ENCODE results near the gene SLC17A4. TPM values are rescaled to one million over a fixed set of nuclear protein-coding genes. Genes with fewer than 3 reads are reported as not detected.
A peak's percentile ranks its signal among the peaks of the same experiment; 100 is the strongest.

SLC17A4 gene
- total RNA-seq, 6 donors from 2014 or later, result not detected

DNA sequence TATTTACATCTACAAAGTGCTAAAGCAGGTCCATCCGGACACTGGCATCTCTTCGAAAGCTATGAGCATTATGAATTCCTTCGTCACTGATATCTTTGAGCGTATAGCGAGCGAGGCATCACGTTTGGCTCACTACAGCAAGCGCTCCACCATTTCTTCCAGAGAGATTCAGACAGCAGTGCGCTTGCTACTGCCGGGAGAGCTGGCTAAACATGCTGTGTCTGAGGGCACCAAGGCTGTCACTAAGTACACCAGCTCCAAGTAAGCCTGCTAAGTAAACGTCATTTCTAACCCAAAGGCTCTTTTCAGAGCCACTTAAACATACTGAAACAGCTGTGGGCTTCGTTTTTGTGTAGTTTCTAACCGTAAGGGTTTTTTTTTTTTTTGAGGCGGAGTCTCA, 27.5 kb upstream of the SLC17A4 start:
- TF ChIP-seq, protein P1, sequence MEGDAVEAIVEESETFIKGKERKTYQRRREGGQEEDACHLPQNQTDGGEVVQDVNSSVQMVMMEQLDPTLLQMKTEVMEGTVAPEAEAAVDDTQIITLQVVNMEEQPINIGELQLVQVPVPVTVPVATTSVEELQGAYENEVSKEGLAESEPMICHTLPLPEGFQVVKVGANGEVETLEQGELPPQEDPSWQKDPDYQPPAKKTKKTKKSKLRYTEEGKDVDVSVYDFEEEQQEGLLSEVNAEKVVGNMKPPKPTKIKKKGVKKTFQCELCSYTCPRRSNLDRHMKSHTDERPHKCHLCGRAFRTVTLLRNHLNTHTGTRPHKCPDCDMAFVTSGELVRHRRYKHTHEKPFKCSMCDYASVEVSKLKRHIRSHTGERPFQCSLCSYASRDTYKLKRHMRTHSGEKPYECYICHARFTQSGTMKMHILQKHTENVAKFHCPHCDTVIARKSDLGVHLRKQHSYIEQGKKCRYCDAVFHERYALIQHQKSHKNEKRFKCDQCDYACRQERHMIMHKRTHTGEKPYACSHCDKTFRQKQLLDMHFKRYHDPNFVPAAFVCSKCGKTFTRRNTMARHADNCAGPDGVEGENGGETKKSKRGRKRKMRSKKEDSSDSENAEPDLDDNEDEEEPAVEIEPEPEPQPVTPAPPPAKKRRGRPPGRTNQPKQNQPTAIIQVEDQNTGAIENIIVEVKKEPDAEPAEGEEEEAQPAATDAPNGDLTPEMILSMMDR (IDR thresholded peaks at IDR 0.05), result no peak
- no peak for TF ChIP-seq EP300 (IDR thresholded peaks at IDR 0.05)
- no peak for TF ChIP-seq POLR2AphosphoS5 (IDR thresholded peaks at IDR 0.05)
- no peak for TF ChIP-seq POLR2A (IDR thresholded peaks at IDR 0.05)
- no peak for ATAC-seq (ENCODE audit: low FRiP score in 2 of 2)
- WGBS, 2 donors, result 80 to 81% methylated on average over 14 of the region's 14 CpGs
- no peaks in the 10 kb centered on the region for H3K9me3 ChIP-seq
- H3K4me1 ChIP-seq, result no peaks in the 10 kb centered on the region
- no peak overlapping the region for H3K27ac ChIP-seq
- H3K4me3 ChIP-seq, result no peak overlapping the region
- no peaks in the 10 kb centered on the region for H3K27me3 ChIP-seq
- H3K36me3 ChIP-seq, result no peaks in the 10 kb centered on the region
- DNase-seq, result no peak

DNA sequence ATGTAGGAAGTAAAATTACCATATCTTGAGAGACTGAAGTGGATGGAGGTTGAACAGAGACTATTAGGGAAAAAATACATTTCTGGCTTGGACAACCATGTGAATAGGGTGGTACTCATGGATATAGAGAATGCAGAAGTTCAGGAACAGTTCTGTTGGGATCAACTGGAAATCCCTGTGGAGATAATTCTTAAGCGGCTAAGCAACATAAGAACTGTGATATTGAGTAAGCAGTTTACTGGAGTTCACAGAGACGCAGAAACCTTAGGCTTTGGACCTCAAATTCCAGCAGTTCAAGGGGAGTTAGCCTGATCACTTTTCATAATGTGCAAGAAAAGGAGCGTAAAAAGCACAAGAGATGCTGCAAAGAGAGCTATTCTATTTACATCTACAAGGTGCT, 23.6 kb upstream of the SLC17A4 start:
- no peaks in the 10 kb centered on the region for H3K9me3 ChIP-seq
- DNase-seq, result no peak
- H3K36me3 ChIP-seq, result no peaks in the 10 kb centered on the region
- no peaks in the 10 kb centered on the region for H3K27me3 ChIP-seq
- WGBS, 2 donors, result 85 to 97% methylated on average over 3 of the region's 3 CpGs
- H3K27ac ChIP-seq, result no peak overlapping the region
- H3K4me1 ChIP-seq, result no peaks in the 10 kb centered on the region
- no peak overlapping the region for H3K4me3 ChIP-seq
- TF ChIP-seq, protein P1 (IDR thresholded peaks at IDR 0.05), result no peak
- TF ChIP-seq EP300 (IDR thresholded peaks at IDR 0.05) (no peak), POLR2A (IDR thresholded peaks at IDR 0.05) (no peak), POLR2AphosphoS5 (IDR thresholded peaks at IDR 0.05) (no peak)
- ATAC-seq (ENCODE audit: low FRiP score in 2 of 2), result no peak

DNA sequence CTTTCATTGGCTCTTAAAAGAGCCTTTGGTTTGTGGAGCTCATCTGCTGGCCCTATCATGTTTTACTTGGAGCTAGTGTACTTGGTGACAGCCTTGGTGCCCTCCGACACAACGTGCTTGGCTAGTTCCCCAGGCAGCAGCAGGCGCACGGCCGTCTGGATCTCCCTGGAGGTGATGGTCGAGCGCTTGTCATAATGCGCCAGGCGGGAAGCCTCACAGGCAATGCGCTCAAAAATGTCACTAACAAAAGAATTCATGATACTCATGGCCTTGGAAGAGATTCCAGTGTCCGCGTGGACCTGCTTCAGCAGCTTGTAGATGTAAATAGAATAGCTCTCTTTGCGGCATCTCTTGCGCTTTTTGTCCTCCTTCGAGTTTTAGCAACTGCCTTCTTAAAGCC, 22.8 kb upstream of the SLC17A4 start:
- Histone ChIP-seq H3K4me3 (no peak overlapping the region), H3K27ac (no peak overlapping the region), H3K36me3 (no peaks in the 10 kb centered on the region), H3K4me1 (no peaks in the 10 kb centered on the region), H3K9me3 (peaks cover 0 to 1% (median 0%) of the 10 kb centered on the region in 4 donors), H3K27me3 (no peaks in the 10 kb centered on the region)
- TF ChIP-seq POLR2A (IDR thresholded peaks at IDR 0.05), result no peak
- no peak for ATAC-seq (ENCODE audit: low FRiP score in 2 of 2)
- DNase-seq, result peak in 1 of 2 donors; percentile 40
- WGBS, 2 donors, result 88 to 97% methylated on average over 15 of the region's 15 CpGs

DNA sequence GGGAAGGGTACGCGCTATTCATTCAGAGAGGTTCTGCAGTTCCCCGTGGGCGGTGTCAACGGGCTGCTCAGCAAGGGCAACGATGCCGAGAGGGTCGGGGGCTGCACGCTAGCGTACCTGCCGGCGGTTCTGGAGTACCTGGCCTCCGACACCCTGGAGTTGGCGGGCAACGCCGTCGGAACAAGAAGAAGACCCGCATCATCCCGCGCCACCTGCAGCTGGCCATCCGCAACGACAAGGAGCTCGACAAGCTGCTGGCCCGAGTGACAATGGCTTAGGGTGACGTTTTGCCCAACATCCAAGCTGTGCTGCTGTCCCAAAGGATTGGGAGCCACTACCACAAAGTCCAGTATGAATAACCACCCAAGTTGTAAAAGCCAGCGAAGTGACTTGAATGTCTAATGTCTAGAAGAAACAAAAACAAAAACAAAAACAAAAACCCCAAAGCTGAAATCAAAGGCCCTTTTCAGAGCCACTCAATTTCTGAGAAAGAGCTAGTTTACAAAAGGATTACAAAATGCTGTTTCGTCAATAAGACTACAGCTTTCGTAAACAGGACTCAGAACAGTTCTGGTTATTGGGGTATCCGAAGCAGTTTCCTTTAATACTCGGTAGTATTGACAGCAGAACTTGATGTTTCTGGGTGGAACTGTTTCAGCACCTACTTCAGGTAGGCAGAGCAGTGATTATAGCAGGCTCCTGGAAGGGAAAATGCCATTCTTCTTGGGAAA, 21.9 kb upstream of the SLC17A4 start:
- no peaks in the 10 kb centered on the region for H3K4me1 ChIP-seq
- H3K9me3 ChIP-seq, result peaks cover 0 to 10% (median 1%) of the 10 kb centered on the region in 4 donors
- 54 to 78% methylated on average over 19 to 25 of the region's 30 CpGs for WGBS, 2 donors
- no peaks in the 10 kb centered on the region for H3K36me3 ChIP-seq
- ATAC-seq (ENCODE audit: low FRiP score in 2 of 2) (no peak), DNase-seq (peak in 1 of 2 donors; percentile 71)
- no peaks in the 10 kb centered on the region for H3K27me3 ChIP-seq
- H3K4me3 ChIP-seq, result no peak overlapping the region
- no peak overlapping the region for H3K27ac ChIP-seq
- TF ChIP-seq POLR2A (IDR thresholded peaks at IDR 0.05) (no peak), POLR2AphosphoS5 (IDR thresholded peaks at IDR 0.05) (no peak), EP300 (IDR thresholded peaks at IDR 0.05) (no peak)
- TF ChIP-seq, protein P1 (IDR thresholded peaks at IDR 0.05), result no peak

DNA sequence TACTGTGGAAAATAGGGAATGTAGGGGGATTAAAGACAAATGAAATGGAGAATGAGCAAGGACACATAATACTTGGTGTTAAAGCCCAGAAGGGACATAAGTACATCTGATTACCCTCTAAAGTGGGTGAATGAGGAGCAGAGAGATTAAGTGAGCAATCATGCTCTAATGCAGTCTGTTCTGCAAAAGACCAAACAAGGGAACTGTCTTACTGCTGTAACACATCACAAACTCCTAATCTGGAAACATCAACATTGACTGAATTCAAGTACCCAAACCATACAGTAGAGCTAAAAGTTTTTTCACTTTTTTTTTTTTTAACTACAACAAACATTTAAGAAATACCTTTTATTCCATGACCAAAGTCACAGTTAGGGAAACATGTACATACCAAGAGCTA, 19.3 kb upstream of the SLC17A4 start:
- TF ChIP-seq, protein P1 (IDR thresholded peaks at IDR 0.05), result no peak
- TF ChIP-seq POLR2A (IDR thresholded peaks at IDR 0.05), result no peak
- no peak for TF ChIP-seq POLR2AphosphoS5 (IDR thresholded peaks at IDR 0.05)
- no peak for TF ChIP-seq EP300 (IDR thresholded peaks at IDR 0.05)
- H3K27me3 ChIP-seq, result no peaks in the 10 kb centered on the region
- no peak overlapping the region for H3K27ac ChIP-seq
- no peaks in the 10 kb centered on the region for H3K36me3 ChIP-seq
- peaks cover 0 to 11% (median 1%) of the 10 kb centered on the region in 4 donors for H3K9me3 ChIP-seq
- ATAC-seq (ENCODE audit: low FRiP score in 2 of 2) (no peak), DNase-seq (no peak)
- no peaks in the 10 kb centered on the region for H3K4me1 ChIP-seq
- no peak overlapping the region for H3K4me3 ChIP-seq
